ENCODE data around the gene TMIGD1. TPM values are rescaled to one million over a fixed set of nuclear protein-coding genes. Genes with fewer than 3 reads are reported as not detected.
"Not testable (repeated sequence)": the region's sequence is repeated elsewhere in the genome, so short reads cannot be mapped to it uniquely, and the experiment has no call there.

TMIGD1 gene
- total RNA-seq, 1 experiment from 2014 or later: not detected

- no peaks in the 10 kb centered on the region for H3K36me3 Mint-ChIP-seq (ENCODE audit: insufficient read depth, unreplicated experiment)
- H3K4me1 Mint-ChIP-seq (ENCODE audit: low read depth, unreplicated experiment): no peaks in the 10 kb centered on the region
- H3K4me3 ChIP-seq (ENCODE audit: low read depth, low read length): no peak overlapping the region
- no peak overlapping the region for H3K27ac Mint-ChIP-seq (ENCODE audit: unreplicated experiment)
- no TSS peak for BruUV-seq (replicated peaks)
- no peak for DNase-seq
- no peaks in the 10 kb centered on the region; the same call in none of the 2 replicates for H3K4me1 ChIP-seq
- no peaks in the 10 kb centered on the region for H3K9me3 Mint-ChIP-seq (ENCODE audit: unreplicated experiment)
- ChIA-PET POLR2A (no interaction called here), CTCF (interaction anchor here (0.6 kb wide), 1 partner anchor 60 kb away, joined by 5 read pairs; no protein-coding TSS in a partner anchor)
- H3K36me3 ChIP-seq (ENCODE audit: control insufficient read depth, insufficient read depth, low read length): no peaks in the 10 kb centered on the region; the same call in 1 of the 2 replicates
- intact Hi-C loops (cut with micrococcal nuclease; ENCODE audit: unreplicated experiment): no loop called here
- peaks cover 10% of the 10 kb centered on the region; the same call in 1 of the 2 replicates for H3K9me3 ChIP-seq
- no peak overlapping the region for H3K4me3 Mint-ChIP-seq (ENCODE audit: unreplicated experiment)
- TF ChIP-seq CTCF (IDR thresholded peaks at IDR 0.05; ENCODE audit: insufficient read depth in 1 of 2, low read depth in 1 of 2, low read length in 1 of 2, severe bottlenecking in 1 of 2, unreplicated experiment in 1 of 2): no peak
- H3K27me3 ChIP-seq (replicated peaks; ENCODE audit: control insufficient read depth, insufficient read depth, low read length): no peaks in the 10 kb centered on the region
- H3K27me3 Mint-ChIP-seq (ENCODE audit: insufficient read depth, unreplicated experiment): no peaks in the 10 kb centered on the region
Observed at GRCh38 chr17:30352240-30352814, 18.5 kb upstream of the TMIGD1 start.

GRCh38 chr17:30351735-30352134 is 17.9 kb upstream of the TMIGD1 start:
- TF ChIP-seq CTCF (IDR thresholded peaks at IDR 0.05; ENCODE audit: insufficient read depth in 1 of 2, low read depth in 1 of 2, low read length in 1 of 2, severe bottlenecking in 1 of 2, unreplicated experiment in 1 of 2): no peak
- no peaks in the 10 kb centered on the region; the same call in 1 of the 2 replicates for H3K36me3 ChIP-seq (ENCODE audit: control insufficient read depth, insufficient read depth, low read length)
- no peaks in the 10 kb centered on the region for H3K27me3 ChIP-seq (replicated peaks; ENCODE audit: control insufficient read depth, insufficient read depth, low read length)
- peaks cover 10% of the 10 kb centered on the region; the same call in 1 of the 2 replicates for H3K9me3 ChIP-seq
- no peaks in the 10 kb centered on the region for H3K9me3 Mint-ChIP-seq (ENCODE audit: unreplicated experiment)
- no peak overlapping the region for H3K27ac Mint-ChIP-seq (ENCODE audit: unreplicated experiment)
- no peak overlapping the region for H3K4me3 Mint-ChIP-seq (ENCODE audit: unreplicated experiment)
- BruUV-seq (replicated peaks): no TSS peak
- H3K27me3 Mint-ChIP-seq (ENCODE audit: insufficient read depth, unreplicated experiment): no peaks in the 10 kb centered on the region
- H3K4me1 Mint-ChIP-seq (ENCODE audit: low read depth, unreplicated experiment): no peaks in the 10 kb centered on the region
- CTCF ChIA-PET: interaction anchor here (0.6 kb wide), 2 partner anchors 42 to 59 kb away, joined by 4 to 5 read pairs; no protein-coding TSS in a partner anchor
- no peaks in the 10 kb centered on the region for H3K36me3 Mint-ChIP-seq (ENCODE audit: insufficient read depth, unreplicated experiment)
- no peak overlapping the region for H3K4me3 ChIP-seq (ENCODE audit: low read depth, low read length)
- no peak for DNase-seq
- POLR2A ChIA-PET: no interaction called here
- peaks cover 2% of the 10 kb centered on the region for H3K4me1 ChIP-seq
- intact Hi-C loops (cut with micrococcal nuclease; ENCODE audit: unreplicated experiment): no loop called here

- H3K4me3 Mint-ChIP-seq (ENCODE audit: unreplicated experiment); POLR2A ChIA-PET; H3K4me1 Mint-ChIP-seq (ENCODE audit: low read depth, unreplicated experiment); H3K9me3 ChIP-seq; H3K27me3 ChIP-seq (replicated peaks; ENCODE audit: control insufficient read depth, insufficient read depth, low read length); H3K27me3 Mint-ChIP-seq (ENCODE audit: insufficient read depth, unreplicated experiment); H3K27ac Mint-ChIP-seq (ENCODE audit: unreplicated experiment); DNase-seq; H3K4me1 ChIP-seq; BruUV-seq (replicated peaks); H3K36me3 Mint-ChIP-seq (ENCODE audit: insufficient read depth, unreplicated experiment); H3K9me3 Mint-ChIP-seq (ENCODE audit: unreplicated experiment); intact Hi-C loops (cut with micrococcal nuclease; ENCODE audit: unreplicated experiment); H3K4me3 ChIP-seq (ENCODE audit: low read depth, low read length); H3K36me3 ChIP-seq (ENCODE audit: control insufficient read depth, insufficient read depth, low read length): not testable (repeated sequence)
- CTCF ChIA-PET: interaction anchor here (0.6 kb wide), 1 partner anchor 43 kb away, joined by 4 read pairs; no protein-coding TSS in a partner anchor
Observed at GRCh38 chr17:30351263-30351662, 17.4 kb upstream of the TMIGD1 start.

Measured in Caco-2 (cell line).